ENCODE data around the gene MZF1.
A peak's percentile ranks its signal among the peaks of the same experiment; 100 is the strongest.

Gene MZF1

GRCh38 chr19:58582985-58583384, 9.8 kb upstream of the MZF1 start:
- POLR2A ChIA-PET = interaction anchor here (0.5 kb wide), 1 partner anchor 183 kb away, joined by 5 read pairs; no protein-coding TSS in a partner anchor
- Histone ChIP-seq H3K27ac (ENCODE audit: extremely low read depth, low read depth, low read length) (no peak overlapping the region), H3K9me3 (ENCODE audit: control insufficient read depth, insufficient read depth, low read depth, low read length) (no peaks in the 10 kb centered on the region), H3K4me1 (ENCODE audit: control insufficient read depth, insufficient read depth, low read length) (no peaks in the 10 kb centered on the region), H3K4me3 (ENCODE audit: low read depth, low read length) (no peak overlapping the region), H3K36me3 (ENCODE audit: control insufficient read depth in 2 of 2, insufficient read depth in 1 of 2, low read length in 2 of 2) (peaks cover 0 to 28% of the 10 kb centered on the region in 2 experiments; a peak in 1 of 3 replicates)
- CTCF ChIA-PET = interaction anchor here (0.6 kb wide), 1 partner anchor 174 kb away, joined by 4 read pairs; the partner anchor contains the start of gene ZNF584
- TF ChIP-seq ZNF10 (tag by site-specific recombination; IDR thresholded peaks at IDR 0.05) = no peak
- no peak for TF ChIP-seq ZBTB1 (tag by site-specific recombination; IDR thresholded peaks at IDR 0.05)
- no peak for TF ChIP-seq ZNF391 (tag by site-specific recombination; IDR thresholded peaks at IDR 0.05; ENCODE audit: borderline replicate concordance, low read depth)
- peak; percentile 56 for TF ChIP-seq ZFHX2 (tag by site-specific recombination; conservative IDR thresholded peaks at IDR 0.05)
- TF ChIP-seq ZXDB (tag by site-specific recombination; IDR thresholded peaks at IDR 0.05) = no peak
- TF ChIP-seq ZNF114 (tag by site-specific recombination; IDR thresholded peaks at IDR 0.05) = no peak
- 0 out of 2 replicates have a peak, but pooled peaks have one; percentile 21 for TF ChIP-seq EGR2 (tag by site-specific recombination; IDR thresholded peaks at IDR 0.05; ENCODE audit: low read depth)
- TF ChIP-seq, protein P1, sequence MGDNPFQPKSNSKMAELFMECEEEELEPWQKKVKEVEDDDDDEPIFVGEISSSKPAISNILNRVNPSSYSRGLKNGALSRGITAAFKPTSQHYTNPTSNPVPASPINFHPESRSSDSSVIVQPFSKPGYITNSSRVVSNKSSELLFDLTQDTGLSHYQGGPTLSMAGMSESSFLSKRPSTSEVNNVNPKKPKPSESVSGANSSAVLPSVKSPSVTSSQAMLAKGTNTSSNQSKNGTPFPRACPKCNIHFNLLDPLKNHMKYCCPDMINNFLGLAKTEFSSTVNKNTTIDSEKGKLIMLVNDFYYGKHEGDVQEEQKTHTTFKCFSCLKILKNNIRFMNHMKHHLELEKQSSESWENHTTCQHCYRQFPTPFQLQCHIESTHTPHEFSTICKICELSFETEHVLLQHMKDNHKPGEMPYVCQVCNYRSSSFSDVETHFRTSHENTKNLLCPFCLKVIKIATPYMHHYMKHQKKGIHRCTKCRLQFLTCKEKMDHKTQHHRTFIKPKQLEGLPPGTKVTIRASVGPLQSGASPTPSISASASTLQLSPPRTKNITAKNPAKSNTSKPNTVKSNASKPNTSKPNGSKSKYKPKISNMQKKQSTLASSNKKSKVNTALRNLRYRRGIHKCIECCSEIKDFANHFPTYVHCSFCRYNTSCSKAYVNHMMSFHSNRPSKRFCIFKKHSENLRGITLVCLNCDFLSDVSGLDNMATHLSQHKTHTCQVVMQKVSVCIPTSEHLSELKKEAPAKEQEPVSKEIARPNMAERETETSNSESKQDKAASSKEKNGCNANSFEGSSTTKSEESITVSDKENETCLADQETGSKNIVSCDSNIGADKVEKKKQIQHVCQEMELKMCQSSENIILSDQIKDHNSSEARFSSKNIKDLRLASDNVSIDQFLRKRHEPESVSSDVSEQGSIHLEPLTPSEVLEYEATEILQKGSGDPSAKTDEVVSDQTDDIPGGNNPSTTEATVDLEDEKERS (tag by site-specific recombination; IDR thresholded peaks at IDR 0.05) = no peak

DNA sequence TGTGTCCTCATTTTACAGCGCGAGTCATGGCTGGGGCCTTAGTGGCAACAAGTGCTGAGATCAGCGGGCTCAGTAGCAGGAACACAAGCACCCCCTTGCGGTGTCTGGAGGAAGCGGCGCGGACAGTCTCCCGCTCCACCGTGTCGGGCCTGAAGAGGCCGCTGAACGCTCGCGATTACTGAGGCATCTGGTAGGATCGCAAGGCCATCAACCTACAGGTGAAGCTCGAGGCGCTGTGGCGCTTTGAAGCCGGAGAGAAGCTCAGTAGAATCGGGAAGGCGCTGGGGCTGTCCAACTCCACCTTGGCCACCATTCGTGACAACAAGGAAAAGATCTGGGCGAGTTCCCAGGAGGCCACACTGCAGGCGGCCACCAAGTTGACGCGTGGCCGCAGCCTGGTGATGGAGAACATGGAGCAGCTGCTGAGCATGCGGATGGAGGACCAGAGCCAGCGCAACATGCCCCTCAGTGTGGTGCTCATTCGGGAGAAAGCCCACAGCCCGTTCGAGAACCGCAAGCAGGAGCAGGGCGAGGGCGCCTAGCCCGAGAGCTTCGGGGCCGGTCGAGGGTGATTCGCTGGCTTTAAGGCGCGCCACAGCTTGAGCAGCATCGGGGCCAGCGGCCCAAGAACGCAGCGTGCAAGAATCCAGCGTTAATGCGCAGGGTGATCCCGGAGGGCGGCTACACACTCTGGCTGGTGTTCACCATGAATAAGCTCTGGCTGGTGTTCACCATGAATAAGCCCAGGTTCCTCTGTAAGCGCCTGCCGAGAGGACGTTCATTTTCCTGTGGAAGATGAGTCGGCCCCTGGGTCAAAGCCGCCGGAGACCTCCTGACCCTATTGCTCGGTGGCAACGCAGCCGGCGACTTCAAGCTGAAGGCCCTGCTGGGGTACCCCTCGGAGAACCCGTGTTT, 8.3 kb upstream of the MZF1 start:
- Histone ChIP-seq H3K36me3 (ENCODE audit: control insufficient read depth in 2 of 2, insufficient read depth in 1 of 2, low read length in 2 of 2) (peaks cover 0 to 29% of the 10 kb centered on the region in 2 experiments; a peak in 2 of 3 replicates), H3K4me1 (ENCODE audit: control insufficient read depth, insufficient read depth, low read length) (no peaks in the 10 kb centered on the region), H3K4me3 (ENCODE audit: low read depth, low read length) (no peak overlapping the region), H3K9me3 (ENCODE audit: control insufficient read depth, insufficient read depth, low read depth, low read length) (no peaks in the 10 kb centered on the region), H3K27ac (ENCODE audit: extremely low read depth, low read depth, low read length) (no peak overlapping the region)
- TF ChIP-seq HIC1 (tag by site-specific recombination; IDR thresholded peaks at IDR 0.05) (no peak), ZNF660 (tag by site-specific recombination; IDR thresholded peaks at IDR 0.05) (peak; percentile 84), SP3 (tag by site-specific recombination; IDR thresholded peaks at IDR 0.05) (0 out of 2 replicates have a peak, but pooled peaks have one; percentile 21), WT1 (tag by site-specific recombination; IDR thresholded peaks at IDR 0.05) (no peak), CTCF (tag by site-specific recombination; IDR thresholded peaks at IDR 0.05) (peak; percentile 63), ZNF548 (tag by site-specific recombination; IDR thresholded peaks at IDR 0.05) (no peak), ZNF624 (tag by site-specific recombination; IDR thresholded peaks at IDR 0.05) (no peak), KLF16 (tag by site-specific recombination; IDR thresholded peaks at IDR 0.05) (no peak), HOXC10 (CRISPR knock-in tag; IDR thresholded peaks at IDR 0.05) (peak; percentile 25; the same call in 1 of the 2 replicates), SCRT2 (tag by site-specific recombination; IDR thresholded peaks at IDR 0.05) (peak; percentile 99), ZBTB17 (tag by site-specific recombination; IDR thresholded peaks at IDR 0.05) (0 out of 2 replicates have a peak, but pooled peaks have one; percentile 15), SCRT1 (tag by site-specific recombination; IDR thresholded peaks at IDR 0.05; ENCODE audit: borderline replicate concordance) (peak; percentile 93), ZNF658 (tag by site-specific recombination; IDR thresholded peaks at IDR 0.05) (no peak)
- TF ChIP-seq, protein P2, sequence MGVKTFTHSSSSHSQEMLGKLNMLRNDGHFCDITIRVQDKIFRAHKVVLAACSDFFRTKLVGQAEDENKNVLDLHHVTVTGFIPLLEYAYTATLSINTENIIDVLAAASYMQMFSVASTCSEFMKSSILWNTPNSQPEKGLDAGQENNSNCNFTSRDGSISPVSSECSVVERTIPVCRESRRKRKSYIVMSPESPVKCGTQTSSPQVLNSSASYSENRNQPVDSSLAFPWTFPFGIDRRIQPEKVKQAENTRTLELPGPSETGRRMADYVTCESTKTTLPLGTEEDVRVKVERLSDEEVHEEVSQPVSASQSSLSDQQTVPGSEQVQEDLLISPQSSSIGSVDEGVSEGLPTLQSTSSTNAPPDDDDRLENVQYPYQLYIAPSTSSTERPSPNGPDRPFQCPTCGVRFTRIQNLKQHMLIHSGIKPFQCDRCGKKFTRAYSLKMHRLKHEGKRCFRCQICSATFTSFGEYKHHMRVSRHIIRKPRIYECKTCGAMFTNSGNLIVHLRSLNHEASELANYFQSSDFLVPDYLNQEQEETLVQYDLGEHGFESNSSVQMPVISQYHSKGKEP (tag by site-specific recombination; IDR thresholded peaks at IDR 0.05) = peak; percentile 46; the same call in 1 of the 2 replicates
- TF ChIP-seq, protein P3, sequence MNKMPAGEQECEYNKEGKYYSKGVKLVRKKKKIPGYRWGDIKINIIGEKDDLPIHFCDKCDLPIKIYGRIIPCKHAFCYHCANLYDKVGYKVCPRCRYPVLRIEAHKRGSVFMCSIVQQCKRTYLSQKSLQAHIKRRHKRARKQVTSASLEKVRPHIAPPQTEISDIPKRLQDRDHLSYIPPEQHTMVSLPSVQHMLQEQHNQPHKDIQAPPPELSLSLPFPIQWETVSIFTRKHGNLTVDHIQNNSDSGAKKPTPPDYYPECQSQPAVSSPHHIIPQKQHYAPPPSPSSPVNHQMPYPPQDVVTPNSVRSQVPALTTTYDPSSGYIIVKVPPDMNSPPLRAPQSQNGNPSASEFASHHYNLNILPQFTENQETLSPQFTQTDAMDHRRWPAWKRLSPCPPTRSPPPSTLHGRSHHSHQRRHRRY (tag by site-specific recombination; IDR thresholded peaks at IDR 0.05) = no peak
- ChIA-PET CTCF (interaction anchor here (0.6 to 3.0 kb wide), 13 partner anchors 9 to 1191 kb away, joined by 3 to 25 read pairs (median 3); partner anchors contain the start of genes CHMP2A, MZF1 and ZBTB45), POLR2A (interaction anchor here (1.0 to 2.2 kb wide), 3 partner anchors 26 to 62 kb away, joined by 3 to 11 read pairs (median 5); partner anchors contain the start of genes CHMP2A and ZBTB45)
